GM19238 (cell line): ENCODE data around the gene PICALM.
A peak's percentile ranks its signal among the peaks of the same experiment; 100 is the strongest.

Experiments
- DNase-seq: peaks from one replicate; pipeline ENCODE4 v3.0.0; 2011; ENCODE audit warnings: low spot score; ENCODE audit not compliant: insufficient read length

The PICALM gene

GRCh38 chr11:86081455-86081854, 12.6 kb upstream of the PICALM start:
- no peak for DNase-seq

- DNase-seq: no peak
These were observed 10.5 kb upstream of the PICALM start for GRCh38 chr11:86079421-86079820.

- no peak for DNase-seq
These were observed 5.1 kb upstream of the PICALM start for GRCh38 chr11:86073948-86074347.

- DNase-seq: no peak
These were observed 3.3 kb upstream of the PICALM start for GRCh38 chr11:86072211-86072610.

- no peak for DNase-seq
These were observed 1.5 kb upstream of the PICALM start for GRCh38 chr11:86070142-86071056.

GRCh38 chr11:86069408-86070101, 671 bp upstream of the PICALM start:
- DNase-seq: peak; percentile 5

- peak; percentile 15 for DNase-seq
These were observed 579 bp downstream of the PICALM start for GRCh38 chr11:86068138-86068871.

GRCh38 chr11:86067851-86068137, 1.1 kb downstream of the PICALM start:
- no peak for DNase-seq

GRCh38 chr11:86067009-86067850, 1.7 kb downstream of the PICALM start:
- DNase-seq: no peak

- no peak for DNase-seq
These were observed 2.3 kb downstream of the PICALM start for GRCh38 chr11:86066657-86067008.

GRCh38 chr11:86066033-86066432, 2.9 kb downstream of the PICALM start:
- no peak for DNase-seq

- DNase-seq: no peak
These were observed 4.6 kb downstream of the PICALM start for GRCh38 chr11:86064220-86064803.

GRCh38 chr11:86063536-86063935, 5.3 kb downstream of the PICALM start:
- DNase-seq: no peak

- DNase-seq: no peak
These were observed 6.2 kb downstream of the PICALM start for GRCh38 chr11:86062719-86063118.

GRCh38 chr11:86061483-86062205, 7.2 kb downstream of the PICALM start:
- DNase-seq: no peak

GRCh38 chr11:86060544-86060943, 8.3 kb downstream of the PICALM start:
- DNase-seq: no peak

GRCh38 chr11:86058360-86058759, 10.5 kb downstream of the PICALM start:
- no peak for DNase-seq

- no peak for DNase-seq
These were observed 12.5 kb downstream of the PICALM start for GRCh38 chr11:86056351-86056854.

- no peak for DNase-seq
These were observed 15.9 kb downstream of the PICALM start for GRCh38 chr11:86052693-86053641.
